NCI-H2196 treated with DMSO at 0.1 percent for 48 hours (cell line): Measurements from ENCODE around the gene MRTFB.

ENCODE experiments used
- DNase-seq: peaks from one replicate; lab custom pipeline; 2025; ENCODE audit not compliant: unreplicated experiment; lab: John Stamatoyannopoulos, UW

Gene MRTFB

GRCh38 chr16:14131774-14132695, 60.9 kb downstream of the MRTFB start:
- DNase-seq: no peak

GRCh38 chr16:14132696-14133048, 61.6 kb downstream of the MRTFB start:
- DNase-seq: no peak

GRCh38 chr16:14133907-14134306, 62.8 kb downstream of the MRTFB start:
- no peak for DNase-seq

- DNase-seq: no peak
Measured at GRCh38 chr16:14135704-14136103, 64.6 kb downstream of the MRTFB start.

- DNase-seq: no peak
Measured at GRCh38 chr16:14139872-14140271, 68.8 kb downstream of the MRTFB start.

- DNase-seq: no peak
Measured at GRCh38 chr16:14140923-14141322, 69.8 kb downstream of the MRTFB start.

GRCh38 chr16:14146445-14146844, 75.3 kb downstream of the MRTFB start:
- no peak for DNase-seq

GRCh38 chr16:14148016-14148415, 76.9 kb downstream of the MRTFB start:
- DNase-seq: no peak

GRCh38 chr16:14148569-14148968, 77.5 kb downstream of the MRTFB start:
- no peak for DNase-seq

- DNase-seq: no peak
Measured at GRCh38 chr16:14150796-14151195, 79.7 kb downstream of the MRTFB start.

- DNase-seq: no peak
Measured at GRCh38 chr16:14151256-14152030, 80.3 kb downstream of the MRTFB start.

- DNase-seq: no peak
Measured at GRCh38 chr16:14155572-14156190, 84.6 kb downstream of the MRTFB start.

- DNase-seq: no peak
Measured at GRCh38 chr16:14164916-14165662, 94.0 kb downstream of the MRTFB start.

- DNase-seq: no peak
Measured at GRCh38 chr16:14168146-14168545, 97.0 kb downstream of the MRTFB start.

GRCh38 chr16:14172200-14172809, 101.2 kb downstream of the MRTFB start:
- no peak for DNase-seq

- no peak for DNase-seq
Measured at GRCh38 chr16:14175086-14175485, 104.0 kb downstream of the MRTFB start.

GRCh38 chr16:14177704-14178103, 106.6 kb downstream of the MRTFB start:
- no peak for DNase-seq

- no peak for DNase-seq
Measured at GRCh38 chr16:14179116-14179515, 108.0 kb downstream of the MRTFB start.

GRCh38 chr16:14180481-14180944, 109.4 kb downstream of the MRTFB start:
- DNase-seq: no peak

- no peak for DNase-seq
Measured at GRCh38 chr16:14181371-14182050, 110.4 kb downstream of the MRTFB start.
